Superior temporal gyrus (tissue), 1 donor: ENCODE data around the gene S100P.
"Not testable (repeated sequence)": the region's sequence is repeated elsewhere in the genome, so short reads cannot be mapped to it uniquely, and the experiment has no call there.

Experiments
- DNase-seq: peaks from one replicate; pipeline ENCODE4 v3.0.0-alpha.2; 2016; ENCODE audit errors: extremely low spot score

The S100P gene

GRCh38 chr4:6693231-6694176 is at the start of gene S100P:
TSS of gene S100P (plus strand) at chr4:6693878. CDS start at chr4:6693933, 55 bp downstream.
- DNase-seq: no peak

- DNase-seq: no peak
Measured at GRCh38 chr4:6644792-6645530, 48.7 kb upstream of the S100P start.

DNA sequence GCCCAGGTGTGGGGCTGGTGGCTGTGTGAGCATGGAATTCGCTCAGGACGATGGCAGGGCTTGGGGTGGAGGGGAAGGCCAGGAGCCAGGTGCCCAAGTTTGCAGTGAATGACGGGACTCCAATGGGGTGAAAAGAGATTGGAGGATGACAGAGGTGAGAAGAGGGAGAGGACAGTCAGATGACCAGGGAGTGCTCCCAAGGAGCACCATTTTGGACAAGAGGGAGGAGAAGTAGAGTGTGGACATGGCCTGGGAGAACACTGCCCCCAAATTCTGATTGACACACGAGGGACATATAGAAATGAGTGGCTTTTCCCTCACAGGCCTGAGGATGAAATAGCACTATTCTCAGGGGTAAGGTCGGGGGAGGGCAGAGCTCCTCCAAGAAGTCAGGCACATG is 46.5 kb upstream of the S100P start:
- DNase-seq: no peak

DNA sequence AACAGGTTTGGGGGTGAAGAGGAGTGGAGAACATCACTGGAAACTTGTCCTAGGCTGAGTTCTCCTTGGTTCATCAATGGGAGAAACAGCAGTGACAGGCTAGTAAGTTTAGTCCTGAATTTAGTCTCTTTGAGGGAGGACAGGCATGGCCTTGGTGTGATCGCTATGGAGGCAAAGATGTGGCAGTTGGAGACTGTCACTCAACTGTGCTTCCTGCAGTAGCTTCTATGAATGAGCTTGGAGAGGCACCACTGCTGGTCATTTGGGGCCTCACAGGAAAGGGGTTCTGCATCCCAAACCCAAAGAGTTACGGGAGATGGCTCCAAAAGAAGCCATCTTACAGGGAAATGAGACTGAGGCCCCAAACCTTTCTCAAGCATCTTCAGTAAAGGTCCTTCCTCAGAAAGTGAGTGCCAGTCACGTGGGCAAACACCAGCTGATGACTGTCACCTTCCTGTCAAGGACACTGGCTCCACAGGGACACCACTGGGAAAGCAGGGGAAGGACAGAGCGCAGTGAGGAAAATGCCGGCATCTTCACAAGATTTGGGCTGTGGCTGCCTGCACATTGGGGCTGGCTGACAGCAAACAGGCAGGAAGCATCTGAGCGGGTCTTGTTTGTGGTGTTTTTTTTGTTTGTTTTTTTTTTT is 46.0 kb upstream of the S100P start:
- DNase-seq: no peak

DNA sequence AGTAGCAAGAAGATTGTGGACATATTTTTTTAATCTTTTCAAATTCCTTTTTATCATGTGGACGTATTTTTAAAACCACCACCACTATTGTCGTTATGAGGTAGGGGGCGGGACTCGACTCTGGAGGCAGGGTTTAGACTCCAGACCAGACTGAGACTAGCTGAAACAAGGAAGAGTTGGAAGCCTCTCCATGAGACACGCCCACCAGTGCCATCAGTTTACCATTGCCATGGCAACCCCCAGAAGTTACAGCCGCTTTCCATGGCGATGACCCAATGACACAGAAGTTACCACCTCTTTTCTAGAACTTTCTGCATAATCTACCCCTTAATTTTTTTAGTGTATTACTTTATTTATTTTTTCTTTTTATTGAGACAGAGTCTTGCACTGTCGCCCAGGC is 44.5 kb upstream of the S100P start:
- no peak for DNase-seq

DNA sequence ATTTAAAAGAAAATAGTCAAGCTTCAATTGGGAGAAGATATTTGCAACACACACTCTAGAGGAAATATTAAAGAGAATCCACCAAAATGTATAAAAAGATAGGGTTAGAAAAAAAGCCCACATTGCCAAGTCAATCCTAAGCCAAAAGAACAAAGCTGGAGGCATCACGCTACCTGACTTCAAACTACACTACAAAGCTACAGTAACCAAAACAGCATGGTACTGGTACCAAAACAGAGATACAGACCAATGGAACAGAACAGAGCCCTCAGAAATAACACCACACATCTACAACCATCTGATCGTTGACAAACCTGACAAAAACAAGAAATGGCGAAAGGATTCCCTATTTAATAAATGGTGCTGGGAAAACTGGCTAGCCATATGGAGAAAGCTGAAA is 39.5 kb upstream of the S100P start:
- DNase-seq: not testable (repeated sequence)

- not testable (repeated sequence) for DNase-seq
Measured at GRCh38 chr4:6655291-6655690, 38.4 kb upstream of the S100P start.

DNA sequence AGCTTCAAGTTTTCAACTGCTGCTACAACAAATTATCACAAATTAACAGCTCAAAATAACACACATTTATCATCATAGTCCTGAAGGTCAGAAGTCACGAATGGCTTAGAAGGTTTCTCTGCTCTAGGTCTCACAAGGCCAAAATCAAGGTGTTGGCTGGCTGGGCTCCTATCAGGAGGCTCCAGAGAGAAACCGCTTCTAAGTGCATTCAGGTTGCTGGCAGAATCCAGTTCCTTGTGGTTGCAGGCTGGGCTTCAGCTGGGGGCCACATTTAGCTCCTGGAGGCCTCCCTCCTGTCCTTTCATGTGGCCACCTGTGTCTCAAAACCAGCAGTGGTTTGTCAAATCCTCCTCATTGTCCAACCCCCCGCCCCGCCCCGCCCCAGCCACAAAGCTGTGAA is 37.8 kb upstream of the S100P start:
- no peak for DNase-seq

DNA sequence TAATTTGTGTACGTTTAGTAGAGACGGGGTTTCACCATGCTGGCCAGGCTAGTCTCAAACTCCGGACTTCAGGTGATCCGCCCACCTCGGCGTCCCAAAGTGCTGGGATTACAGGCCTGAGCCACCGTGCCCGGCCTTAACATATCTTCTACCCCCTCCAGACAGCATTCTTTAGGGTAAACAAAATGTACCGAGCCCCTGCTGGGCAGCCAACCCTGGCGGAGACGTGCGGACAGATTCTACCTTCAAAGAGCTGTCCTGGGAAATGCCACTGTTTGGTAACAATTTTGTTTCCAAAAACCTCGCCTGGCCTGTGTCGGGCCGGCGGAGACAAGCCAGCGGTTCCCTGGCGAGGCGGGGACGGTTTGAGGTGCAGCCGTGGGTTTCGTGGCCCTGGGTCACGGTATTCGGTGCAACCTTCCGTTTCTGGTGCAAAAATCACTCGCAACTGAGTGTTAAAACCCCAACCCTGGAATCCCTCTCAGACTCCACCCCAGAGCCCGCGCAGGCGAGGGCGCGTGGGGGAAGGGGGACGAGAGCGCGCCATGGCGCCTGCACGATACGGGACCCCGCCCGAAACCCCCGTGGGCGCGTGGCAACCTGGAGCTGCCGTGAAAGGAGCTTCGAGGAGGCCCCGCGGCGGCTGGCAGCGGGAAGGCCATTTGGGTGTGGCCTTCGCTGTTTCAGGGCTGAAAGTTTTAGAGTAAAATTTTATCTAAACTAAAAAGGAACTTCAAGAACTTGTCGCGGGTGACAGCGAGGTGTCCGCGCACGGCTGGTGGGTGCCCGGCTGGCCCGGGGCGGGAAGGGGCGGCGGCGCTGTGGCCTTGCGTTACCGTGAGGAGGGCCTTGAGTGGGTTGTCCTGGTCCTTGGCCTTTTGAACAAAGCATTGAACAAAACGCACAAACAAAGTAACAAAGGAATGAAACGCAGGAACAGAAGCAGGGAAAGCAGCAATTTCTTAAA is 36.2 kb upstream of the S100P start:
- DNase-seq: peak; percentile 4

DNA sequence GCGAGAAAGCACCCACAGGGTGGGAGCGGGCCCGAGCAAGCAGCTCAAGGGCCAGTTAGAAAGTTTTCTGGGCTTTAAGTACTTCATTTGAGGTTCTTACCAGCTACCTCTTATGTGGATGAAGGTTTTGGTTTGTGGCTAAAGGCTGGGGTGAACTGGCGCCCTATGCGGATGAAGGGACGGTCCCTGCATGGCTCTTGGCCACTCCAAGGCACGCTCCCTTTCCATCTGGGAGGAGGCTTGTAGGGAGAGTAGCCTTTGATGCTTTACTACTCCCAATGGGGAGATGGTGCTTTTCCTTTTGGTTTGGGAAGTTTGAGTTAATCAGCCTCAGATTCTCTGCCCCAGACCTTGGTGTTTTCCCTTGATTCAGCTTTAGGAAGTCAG is 35.5 kb upstream of the S100P start:
- no peak for DNase-seq

GRCh38 chr4:6658597-6659075 is 35.0 kb upstream of the S100P start:
- DNase-seq: no peak

DNA sequence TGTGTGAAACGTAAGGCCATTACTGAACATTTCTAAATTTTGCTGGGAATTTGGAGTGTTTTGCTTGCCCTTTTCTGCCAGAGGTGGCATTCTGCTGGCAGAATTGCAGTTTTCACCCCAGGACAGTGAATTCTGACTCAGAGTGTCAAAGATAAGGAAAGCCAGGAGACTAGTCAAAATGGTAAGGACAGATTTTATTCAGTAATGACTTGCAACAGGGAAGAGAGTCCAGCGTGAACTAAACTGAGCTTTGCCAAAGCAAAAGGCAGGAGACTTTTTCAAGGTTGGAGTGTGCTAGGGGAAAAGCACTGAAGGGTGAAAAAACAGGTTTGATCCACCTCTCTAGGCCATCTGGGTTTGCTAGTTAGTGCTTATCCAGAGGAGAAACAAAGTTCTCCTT is 33.8 kb upstream of the S100P start:
- DNase-seq: no peak

GRCh38 chr4:6660430-6660829 is 33.2 kb upstream of the S100P start:
- DNase-seq: no peak

DNA sequence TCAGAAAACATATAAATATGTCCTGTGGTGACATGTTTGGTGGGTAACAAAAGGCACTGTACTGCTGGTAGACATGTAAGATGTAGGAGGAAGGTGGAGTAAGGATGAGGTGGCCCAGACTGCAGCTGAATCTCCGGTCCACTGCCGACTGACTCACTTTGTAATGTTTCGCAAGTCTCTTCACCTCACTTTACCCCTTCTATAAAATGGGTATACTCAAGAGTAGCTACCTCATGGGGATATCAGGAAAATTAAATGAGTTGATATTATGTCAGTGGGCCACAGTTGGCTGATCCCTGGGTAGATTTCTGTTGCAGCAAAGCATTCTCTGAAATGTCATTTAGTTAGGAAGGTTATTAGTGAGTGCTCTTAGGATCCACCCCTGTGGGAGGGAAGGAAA is 31.1 kb upstream of the S100P start:
- no peak for DNase-seq

DNA sequence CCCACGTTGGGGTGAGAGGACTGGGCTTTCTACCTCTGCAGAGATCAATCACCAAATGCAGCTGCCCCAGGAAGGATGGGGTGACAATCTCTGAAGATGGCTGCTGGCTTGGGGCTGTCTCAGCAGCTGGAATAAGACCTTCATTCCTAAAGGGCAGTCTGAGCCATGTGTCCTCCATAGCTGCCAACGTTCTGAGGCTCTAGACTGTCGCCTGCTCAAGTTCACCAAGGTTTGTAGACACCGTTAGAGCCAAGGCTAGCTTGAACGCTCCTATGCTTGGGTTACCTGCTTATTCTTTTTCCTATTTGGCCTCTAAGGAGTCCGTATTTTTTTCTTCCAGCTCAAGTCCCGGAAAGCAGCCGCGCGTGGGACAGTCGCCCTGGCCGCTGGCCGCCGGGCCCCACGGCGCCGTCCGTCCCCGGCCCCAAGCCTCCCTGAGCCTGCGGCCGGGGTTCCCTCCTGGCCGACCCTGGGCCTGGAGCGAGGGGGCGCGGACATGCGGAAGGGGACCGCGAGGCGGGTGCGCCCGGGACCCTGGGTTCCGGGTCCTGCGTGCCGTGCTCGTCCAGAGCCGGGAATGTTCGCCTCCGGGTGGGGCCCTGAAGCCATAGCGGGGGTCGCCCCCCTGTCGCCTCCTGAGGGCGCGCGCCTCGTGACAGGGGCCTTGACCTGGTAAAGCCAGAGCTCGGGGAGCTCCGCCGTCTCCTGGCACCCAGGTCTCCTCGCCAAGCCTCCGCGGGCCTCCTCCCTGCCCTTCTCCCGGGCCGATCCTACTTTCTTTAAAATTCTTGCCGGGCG is 29.9 kb upstream of the S100P start:
- no peak for DNase-seq

GRCh38 chr4:6665320-6665654 is 28.4 kb upstream of the S100P start:
- DNase-seq: no peak

DNA sequence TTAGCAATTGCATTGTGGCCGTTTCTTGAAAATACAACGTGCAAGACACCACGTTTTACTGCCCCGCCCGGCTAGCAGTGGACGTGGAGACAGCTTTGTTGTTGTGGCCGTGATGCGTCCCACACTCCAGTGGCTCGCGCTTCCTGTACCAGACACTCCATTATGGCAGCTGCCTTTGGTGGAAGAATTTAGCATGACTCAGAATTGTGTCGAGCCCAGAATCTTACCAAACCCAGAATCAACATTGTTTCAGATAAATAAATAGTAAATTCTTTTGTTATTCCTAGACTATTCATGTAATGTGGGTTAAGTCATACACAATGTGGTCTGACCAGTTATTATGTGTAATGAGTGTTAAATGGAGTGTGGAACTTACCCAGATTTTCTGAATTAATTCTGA is 25.3 kb upstream of the S100P start:
- DNase-seq: no peak

GRCh38 chr4:6671648-6672047 is 22.0 kb upstream of the S100P start:
- no peak for DNase-seq

- no peak for DNase-seq
Measured at GRCh38 chr4:6672131-6672530, 21.5 kb upstream of the S100P start.

GRCh38 chr4:6672541-6673190 is 21.0 kb upstream of the S100P start:
- DNase-seq: not testable (repeated sequence)
